Right cardiac atrium (tissue), 5 donors: ENCODE data around the gene PLEKHG3. TPM values are rescaled to one million over a fixed set of nuclear protein-coding genes. Genes with fewer than 3 reads are reported as not detected.

ENCODE experiments used
- ATAC-seq, 2 donors: fragments of 200-7000 bp; cut with Tn5 transposase; one replicate each; pipeline versions ENCODE4 v1.8.0 to v1.9.1; 2020; ENCODE audit warnings: moderate library complexity in 2 of 2, mild to moderate bottlenecking in 1 of 2
- DNase-seq, 3 donors: peaks; one replicate each; pipeline ENCODE4 v3.0.0-alpha.2; 2020
- H3K27ac ChIP-seq: one replicate; pipeline ENCODE4 v1.5.1; 2013; ENCODE audit warnings: mild to moderate bottlenecking, low read length, control low read depth, moderate library complexity
- H3K27me3 ChIP-seq: one replicate; pipeline ENCODE4 v1.6.1; 2013; ENCODE audit not compliant: control insufficient read depth, insufficient read depth
- H3K4me1 ChIP-seq: one replicate; pipeline ENCODE4 v1.6.1; 2013; ENCODE audit warnings: low read length; ENCODE audit not compliant: control insufficient read depth, insufficient read depth
- H3K4me3 ChIP-seq: one replicate; pipeline ENCODE4 v1.5.1; 2013; ENCODE audit warnings: low read length, control low read depth
- H3K9me3 ChIP-seq: one replicate; pipeline ENCODE4 v1.6.1; 2013; ENCODE audit warnings: low read length; ENCODE audit not compliant: control insufficient read depth
- WGBS: extraction: QIAGEN DNeasy Blood & Tissue Kit; methylation state at CpG from one replicate; pipeline ENCODE4 v1.1.7; 2013; 5-methylcytosine and 5-hydroxymethylcytosine counted together
- intact Hi-C, 4 donors: fragments of 100-400 bp; cut with DNase I; formaldehyde crosslinking; loops; one replicate each; pipeline versions ENCODE4 v1.11.0 to v1.14.0; 2022 to 2023
- polyA plus RNA-seq: library from polyadenylated mRNA; stranded (reverse); fragments of 200-250 nt; gene quantifications from one replicate; pipeline ENCODE4 v1.2.3, GENCODE V29; 2013
- total RNA-seq, 4 donors: library from RNA; stranded (reverse); fragmentation: NEBNext Ultra II Directional; extraction: Animal tissue kit (Norgen Biotek cat#: 25700); gene quantifications; one replicate each; pipeline ENCODE4 v1.2.1, GENCODE V29; 2021
- donor health status: healthy with polysubstance abuse.
- donor health status: DM: no; HTN: yes; CAD: no.
- donor health status: DM: no; HTN: no; CAD: no.
- donor health status: DM: no; HTN: yes; CAD: no; lungs with severe emphysema.
- donor health status: DM: yes; HTN: yes; CAD: no.

Gene PLEKHG3
- total and polyA plus RNA-seq, 5 donors, result 12.6 to 58.7 (median 47.8) TPM

GRCh38 chr14:64775081-64775777 is 71.0 kb downstream of the PLEKHG3 start:
- ATAC-seq (no peak), DNase-seq (no peak)
- H3K27ac ChIP-seq, result no peak overlapping the region
- intact Hi-C loops, result no loop called here
- H3K4me3 ChIP-seq, result no peak overlapping the region
- 89% methylated on average over 25 of the region's 25 CpGs for WGBS
- H3K27me3 ChIP-seq, result no peaks in the 10 kb centered on the region
- H3K4me1 ChIP-seq, result peaks cover 10% of the 10 kb centered on the region
- no peaks in the 10 kb centered on the region for H3K9me3 ChIP-seq

- H3K4me1 ChIP-seq, result peaks cover 10% of the 10 kb centered on the region
- 82% methylated on average over 3 of the region's 3 CpGs for WGBS
- no peak overlapping the region for H3K4me3 ChIP-seq
- DNase-seq (no peak), ATAC-seq (no peak)
- H3K27ac ChIP-seq, result peak overlapping the region; percentile 37
- H3K27me3 ChIP-seq, result no peaks in the 10 kb centered on the region
- intact Hi-C loops, result no loop called here
- no peaks in the 10 kb centered on the region for H3K9me3 ChIP-seq
These were observed 73.2 kb downstream of the PLEKHG3 start for GRCh38 chr14:64777461-64777860.

- peak in 1 of 3 donors; percentile 66 for DNase-seq
- intact Hi-C loops, result no loop called here
These were observed 74.0 kb downstream of the PLEKHG3 start for GRCh38 chr14:64778104-64778754.

GRCh38 chr14:64779472-64779871 is 75.2 kb downstream of the PLEKHG3 start:
- Histone ChIP-seq H3K9me3 (no peaks in the 10 kb centered on the region), H3K4me1 (peaks cover 10% of the 10 kb centered on the region), H3K4me3 (no peak overlapping the region), H3K27me3 (no peaks in the 10 kb centered on the region), H3K27ac (peak overlapping the region; percentile 22)
- intact Hi-C loops, result no loop called here
- ATAC-seq (peak; percentile 64 to 81), DNase-seq (peak in 1 of 3 donors; percentile 72)
- WGBS, result 63% methylated on average over 7 of the region's 7 CpGs

More at GRCh38 chr14:64778104-64778754, 74.0 kb downstream of the PLEKHG3 start:
- Histone ChIP-seq H3K27ac (peak overlapping the region; percentile 76), H3K9me3 (no peaks in the 10 kb centered on the region), H3K4me1 (peaks cover 10% of the 10 kb centered on the region), H3K27me3 (no peaks in the 10 kb centered on the region), H3K4me3 (no peak overlapping the region)
- 57% methylated on average over 7 of the region's 7 CpGs for WGBS
- ATAC-seq, result peak; percentile 55 to 68

GRCh38 chr14:64782196-64782595 is 78.0 kb downstream of the PLEKHG3 start:
- H3K27ac ChIP-seq, result no peak overlapping the region
- no peak overlapping the region for H3K4me3 ChIP-seq
- 92% methylated on average over 11 of the region's 11 CpGs for WGBS
- no peaks in the 10 kb centered on the region for H3K9me3 ChIP-seq
- H3K4me1 ChIP-seq, result peaks cover 10% of the 10 kb centered on the region
- no peak for ATAC-seq
- intact Hi-C loops, result no loop called here
- no peaks in the 10 kb centered on the region for H3K27me3 ChIP-seq
- DNase-seq, result peak in 1 of 3 donors; percentile 33

- peaks cover 3% of the 10 kb centered on the region for H3K4me1 ChIP-seq
- ATAC-seq (no peak), DNase-seq (no peak)
- H3K4me3 ChIP-seq, result no peak overlapping the region
- no peaks in the 10 kb centered on the region for H3K9me3 ChIP-seq
- intact Hi-C loops, result no loop called here
- no peak overlapping the region for H3K27ac ChIP-seq
- H3K27me3 ChIP-seq, result no peaks in the 10 kb centered on the region
- 94% methylated on average over 9 of the region's 9 CpGs for WGBS
These were observed 79.8 kb downstream of the PLEKHG3 start for GRCh38 chr14:64784006-64784405.

- Histone ChIP-seq H3K27ac (no peak overlapping the region), H3K4me3 (no peak overlapping the region), H3K9me3 (no peaks in the 10 kb centered on the region), H3K27me3 (no peaks in the 10 kb centered on the region), H3K4me1 (no peaks in the 10 kb centered on the region)
- ATAC-seq, result peak; percentile 51 to 59
- peak; percentile 51 to 69 (median 67) for DNase-seq
- 76% methylated on average over 24 of the region's 24 CpGs for WGBS
- intact Hi-C loops, result no loop called here
These were observed 82.3 kb downstream of the PLEKHG3 start for GRCh38 chr14:64786296-64787149.

- 82% methylated on average over 6 of the region's 6 CpGs for WGBS
- no peaks in the 10 kb centered on the region for H3K27me3 ChIP-seq
- no peak overlapping the region for H3K4me3 ChIP-seq
- ATAC-seq, result peak in 1 of 2 donors; percentile 43
- DNase-seq, result peak in 1 of 3 donors; percentile 49
- intact Hi-C loops, result no loop called here
- no peak overlapping the region for H3K27ac ChIP-seq
- H3K4me1 ChIP-seq, result no peaks in the 10 kb centered on the region
- no peaks in the 10 kb centered on the region for H3K9me3 ChIP-seq
These were observed 83.4 kb downstream of the PLEKHG3 start for GRCh38 chr14:64787619-64788018.

- no peak overlapping the region for H3K4me3 ChIP-seq
- no peaks in the 10 kb centered on the region for H3K4me1 ChIP-seq
- H3K9me3 ChIP-seq, result no peaks in the 10 kb centered on the region
- H3K27me3 ChIP-seq, result no peaks in the 10 kb centered on the region
- no peak overlapping the region for H3K27ac ChIP-seq
- intact Hi-C loops, result no loop called here
- DNase-seq (no peak), ATAC-seq (peak in 1 of 2 donors; percentile 14)
- 16% methylated on average over 1 of the region's 1 CpG for WGBS
These were observed 84.5 kb downstream of the PLEKHG3 start for GRCh38 chr14:64788706-64789105.

- no peak for ATAC-seq
- H3K4me1 ChIP-seq, result no peaks in the 10 kb centered on the region
- H3K27me3 ChIP-seq, result no peaks in the 10 kb centered on the region
- 63% methylated on average over 5 of the region's 5 CpGs for WGBS
- no peak overlapping the region for H3K4me3 ChIP-seq
- no peak for DNase-seq
- H3K9me3 ChIP-seq, result no peaks in the 10 kb centered on the region
- H3K27ac ChIP-seq, result no peak overlapping the region
- intact Hi-C loops, result no loop called here
These were observed 85.5 kb downstream of the PLEKHG3 start for GRCh38 chr14:64789696-64790095.

- ATAC-seq (no peak), DNase-seq (no peak)
- H3K4me3 ChIP-seq, result no peak overlapping the region
- H3K9me3 ChIP-seq, result no peaks in the 10 kb centered on the region
- H3K27ac ChIP-seq, result no peak overlapping the region
- intact Hi-C loops, result no loop called here
- no peaks in the 10 kb centered on the region for H3K27me3 ChIP-seq
- H3K4me1 ChIP-seq, result no peaks in the 10 kb centered on the region
- WGBS, result 86% methylated on average over 6 of the region's 6 CpGs
These were observed 86.3 kb downstream of the PLEKHG3 start for GRCh38 chr14:64790478-64790877.
